ENCODE results near the gene ACOD1.

ACOD1 gene

GRCh38 chr13:76992548-76993001 is 44.3 kb downstream of the ACOD1 start:
- DNase-seq = peak; percentile 53

- DNase-seq = no peak
Observed at GRCh38 chr13:76993021-76993420, 44.7 kb downstream of the ACOD1 start.

GRCh38 chr13:76993473-76993872 is 45.2 kb downstream of the ACOD1 start:
- DNase-seq = no peak

- no peak for DNase-seq
Observed at GRCh38 chr13:76994281-76994680, 46.0 kb downstream of the ACOD1 start.

- no peak for DNase-seq
Observed at GRCh38 chr13:77000475-77000874, 52.2 kb downstream of the ACOD1 start.

GRCh38 chr13:77001540-77001939 is 53.2 kb downstream of the ACOD1 start:
- DNase-seq = no peak

- no peak for DNase-seq
Observed at GRCh38 chr13:77001963-77002587, 53.8 kb downstream of the ACOD1 start.

GRCh38 chr13:77002590-77003190 is 54.4 kb downstream of the ACOD1 start:
- DNase-seq = no peak
